Endothelial cell of umbilical vein (primary cell): ENCODE data around the gene EPS8L1.

ENCODE experiments used
- CTCF ChIP-seq, 2 donors: IDR thresholded peaks; 1 replicate in 1 of 2; 2 replicates in 1 of 2; pipeline ENCODE4 v1.5.1; 2011; ENCODE audit warnings: low read length in 2 of 2, mild to moderate bottlenecking in 2 of 2, moderate library complexity in 2 of 2, control low read depth in 1 of 2, inconsistent platforms in 1 of 2, low read depth in 1 of 2; ENCODE audit not compliant: insufficient read depth in 1 of 2; ENCODE audit errors: extremely low read depth in 1 of 2
- POLR2A ChIP-seq: IDR thresholded peaks from 2 replicates; pipeline ENCODE4 v1.6.1; 2012; ENCODE audit warnings: low read depth, mild to moderate bottlenecking, control low read depth, low read length
- POLR2AphosphoS5 ChIP-seq: IDR thresholded peaks from 2 replicates; pipeline ENCODE4 v1.6.1; 2012; ENCODE audit warnings: low read depth, mild to moderate bottlenecking, control low read depth, low read length, moderate library complexity; ENCODE audit not compliant: insufficient read depth

- TF ChIP-seq CTCF (IDR thresholded peaks at IDR 0.05; ENCODE audit: extremely low read depth in 1 of 2, insufficient read depth in 1 of 2, low read depth in 1 of 2, low read length in 2 of 2) (no peak), POLR2AphosphoS5 (peak; percentile 30), POLR2A (no peak)
These were observed 40.7 kb downstream of the EPS8L1 start for GRCh38 chr19:55116232-55116858.
